Measurements from ENCODE around the gene LYZL1. TPM values are rescaled to one million over a fixed set of nuclear protein-coding genes. Genes with fewer than 3 reads are reported as not detected.

Gene LYZL1
- total RNA-seq, 1 experiment from 2014 or later: not detected

- no TSS peak for BruUV-seq (replicated peaks)
- intact Hi-C loops (cut with micrococcal nuclease): no loop called here
- H3K4me1 Mint-ChIP-seq (ENCODE audit: insufficient read depth, unreplicated experiment): no peaks in the 10 kb centered on the region
- CTCF ChIA-PET: no interaction called here
- H3K9me3 Mint-ChIP-seq (ENCODE audit: unreplicated experiment): peaks cover 8% of the 10 kb centered on the region
- H3K36me3 Mint-ChIP-seq (ENCODE audit: insufficient read depth, unreplicated experiment): no peaks in the 10 kb centered on the region
- POLR2A ChIA-PET: interaction anchor here (0.6 kb wide), 1 partner anchor 610 kb away, joined by 4 read pairs; no protein-coding TSS in a partner anchor
- TF ChIP-seq, protein P1, sequence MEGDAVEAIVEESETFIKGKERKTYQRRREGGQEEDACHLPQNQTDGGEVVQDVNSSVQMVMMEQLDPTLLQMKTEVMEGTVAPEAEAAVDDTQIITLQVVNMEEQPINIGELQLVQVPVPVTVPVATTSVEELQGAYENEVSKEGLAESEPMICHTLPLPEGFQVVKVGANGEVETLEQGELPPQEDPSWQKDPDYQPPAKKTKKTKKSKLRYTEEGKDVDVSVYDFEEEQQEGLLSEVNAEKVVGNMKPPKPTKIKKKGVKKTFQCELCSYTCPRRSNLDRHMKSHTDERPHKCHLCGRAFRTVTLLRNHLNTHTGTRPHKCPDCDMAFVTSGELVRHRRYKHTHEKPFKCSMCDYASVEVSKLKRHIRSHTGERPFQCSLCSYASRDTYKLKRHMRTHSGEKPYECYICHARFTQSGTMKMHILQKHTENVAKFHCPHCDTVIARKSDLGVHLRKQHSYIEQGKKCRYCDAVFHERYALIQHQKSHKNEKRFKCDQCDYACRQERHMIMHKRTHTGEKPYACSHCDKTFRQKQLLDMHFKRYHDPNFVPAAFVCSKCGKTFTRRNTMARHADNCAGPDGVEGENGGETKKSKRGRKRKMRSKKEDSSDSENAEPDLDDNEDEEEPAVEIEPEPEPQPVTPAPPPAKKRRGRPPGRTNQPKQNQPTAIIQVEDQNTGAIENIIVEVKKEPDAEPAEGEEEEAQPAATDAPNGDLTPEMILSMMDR (IDR thresholded peaks at IDR 0.05; ENCODE audit: unreplicated experiment): no peak
- no peak overlapping the region for H3K4me3 Mint-ChIP-seq (ENCODE audit: unreplicated experiment)
- no peak overlapping the region for H3K27ac Mint-ChIP-seq (ENCODE audit: low read depth, unreplicated experiment)
- H3K27me3 Mint-ChIP-seq (ENCODE audit: insufficient read depth, unreplicated experiment): peaks cover 24% of the 10 kb centered on the region
- DNase-seq (ENCODE audit: unreplicated experiment): no peak
These were observed 15.4 kb upstream of the LYZL1 start for GRCh38 chr10:29273478-29273877.

GRCh38 chr10:29276251-29276850 is 12.5 kb upstream of the LYZL1 start:
- intact Hi-C loops (cut with micrococcal nuclease): no loop called here
- CTCF ChIA-PET: no interaction called here
- TF ChIP-seq, protein P1 (IDR thresholded peaks at IDR 0.05; ENCODE audit: unreplicated experiment): no peak
- no peak for DNase-seq (ENCODE audit: unreplicated experiment)
- POLR2A ChIA-PET: no interaction called here
- Mint-ChIP-seq H3K27ac (ENCODE audit: low read depth, unreplicated experiment) (no peak overlapping the region), H3K9me3 (ENCODE audit: unreplicated experiment) (no peaks in the 10 kb centered on the region), H3K4me1 (ENCODE audit: insufficient read depth, unreplicated experiment) (no peaks in the 10 kb centered on the region), H3K4me3 (ENCODE audit: unreplicated experiment) (no peak overlapping the region), H3K36me3 (ENCODE audit: insufficient read depth, unreplicated experiment) (no peaks in the 10 kb centered on the region), H3K27me3 (ENCODE audit: insufficient read depth, unreplicated experiment) (peaks cover 51% of the 10 kb centered on the region)
- BruUV-seq (replicated peaks): no TSS peak

DNA sequence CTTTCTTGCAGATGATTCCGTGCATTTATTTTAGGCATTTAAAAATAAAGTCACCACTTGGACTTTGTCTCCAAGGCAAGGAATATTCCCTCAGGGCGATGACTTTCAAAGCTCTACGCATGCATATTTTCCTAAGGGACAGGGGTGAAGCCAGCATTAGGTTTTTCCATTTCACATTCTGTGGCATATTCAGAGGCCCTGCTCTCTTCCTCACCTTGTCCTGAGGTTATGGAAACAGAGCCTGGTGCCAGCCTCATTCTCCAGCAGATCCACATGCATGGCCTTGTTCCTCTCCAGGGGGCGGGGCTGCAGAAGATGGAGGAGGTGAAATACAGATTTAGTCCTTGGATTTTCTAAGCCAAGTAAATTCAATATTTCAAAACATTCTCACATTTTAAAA is 11.6 kb upstream of the LYZL1 start:
- CTCF ChIA-PET: no interaction called here
- DNase-seq (ENCODE audit: unreplicated experiment): no peak
- POLR2A ChIA-PET: no interaction called here
- no peaks in the 10 kb centered on the region for H3K4me1 Mint-ChIP-seq (ENCODE audit: insufficient read depth, unreplicated experiment)
- peaks cover 48% of the 10 kb centered on the region for H3K27me3 Mint-ChIP-seq (ENCODE audit: insufficient read depth, unreplicated experiment)
- H3K27ac Mint-ChIP-seq (ENCODE audit: low read depth, unreplicated experiment): no peak overlapping the region
- H3K9me3 Mint-ChIP-seq (ENCODE audit: unreplicated experiment): no peaks in the 10 kb centered on the region
- intact Hi-C loops (cut with micrococcal nuclease): no loop called here
- H3K36me3 Mint-ChIP-seq (ENCODE audit: insufficient read depth, unreplicated experiment): no peaks in the 10 kb centered on the region
- TF ChIP-seq, protein P1 (IDR thresholded peaks at IDR 0.05; ENCODE audit: unreplicated experiment): no peak
- no peak overlapping the region for H3K4me3 Mint-ChIP-seq (ENCODE audit: unreplicated experiment)
- no TSS peak for BruUV-seq (replicated peaks)

- no peaks in the 10 kb centered on the region for H3K9me3 Mint-ChIP-seq (ENCODE audit: unreplicated experiment)
- BruUV-seq (replicated peaks): no TSS peak
These were observed 8.9 kb upstream of the LYZL1 start for GRCh38 chr10:29279779-29280487.

More at GRCh38 chr10:29279779-29280487, 8.9 kb upstream of the LYZL1 start:
- intact Hi-C loops (cut with micrococcal nuclease): no loop called here
- POLR2A ChIA-PET: no interaction called here
- TF ChIP-seq, protein P1 (IDR thresholded peaks at IDR 0.05; ENCODE audit: unreplicated experiment): no peak
- CTCF ChIA-PET: interaction anchor here (2.1 kb wide), 1 partner anchor 24 kb away, joined by 9 read pairs; no protein-coding TSS in a partner anchor
- H3K4me3 Mint-ChIP-seq (ENCODE audit: unreplicated experiment): no peak overlapping the region
- peaks cover 56% of the 10 kb centered on the region for H3K27me3 Mint-ChIP-seq (ENCODE audit: insufficient read depth, unreplicated experiment)
- DNase-seq (ENCODE audit: unreplicated experiment): no peak
- H3K27ac Mint-ChIP-seq (ENCODE audit: low read depth, unreplicated experiment): no peak overlapping the region
- H3K36me3 Mint-ChIP-seq (ENCODE audit: insufficient read depth, unreplicated experiment): no peaks in the 10 kb centered on the region
- no peaks in the 10 kb centered on the region for H3K4me1 Mint-ChIP-seq (ENCODE audit: insufficient read depth, unreplicated experiment)

All from MCF 10A (cell line).